ENCODE results near the gene FAT2.

DNA sequence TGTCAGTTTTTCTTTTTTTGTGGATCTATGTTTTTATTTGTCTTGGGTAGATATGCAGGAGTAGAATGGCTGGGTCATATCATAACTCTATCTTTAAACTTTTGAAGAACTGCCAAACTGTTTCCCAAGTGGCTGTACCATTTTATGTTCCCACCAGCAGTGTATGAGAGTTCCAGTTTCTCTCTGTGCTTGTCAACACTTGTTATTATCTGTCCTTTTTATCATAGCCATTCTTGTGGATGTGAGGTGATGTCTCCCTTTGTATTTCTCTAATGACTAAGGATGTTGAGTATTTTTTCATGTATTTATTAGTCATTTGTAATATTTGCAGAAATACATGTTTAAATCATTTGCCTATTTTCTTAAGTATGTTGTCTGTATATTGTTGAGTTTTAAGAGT, 17.4 kb upstream of the FAT2 start:
- TF ChIP-seq POLR2A (IDR thresholded peaks at IDR 0.05) (no peak), CTCF (IDR thresholded peaks at IDR 0.05) (no peak)

Data from uterus (tissue), 2 donors.